HEK293 (cell line): Measurements from ENCODE around the gene LDLRAD4.

Experiments used
- CTCF ChIA-PET: fragments of 350-600 bp; formaldehyde crosslinking; extraction: SDS; loops from one replicate; lab custom pipeline; 2021; ENCODE audit warnings: antibody characterized with exemption; lab: Yijun Ruan, JAX
- POLR2A ChIA-PET: fragments of 300-600 bp; formaldehyde crosslinking; extraction: SDS; loops from one replicate; lab custom pipeline; 2020; ENCODE audit warnings: antibody characterized with exemption, inconsistent platforms; lab: Yijun Ruan, JAX
- H3K27ac ChIP-seq: fragments of 200-500 bp; sonication (Bioruptor generic); 2 replicates; pipeline ENCODE4 v1.5.1; 2014; ENCODE audit warnings: low read depth, low read length, control low read depth, inconsistent platforms; ENCODE audit errors: extremely low read depth
- H3K36me3 ChIP-seq, 2 experiments: fragments of 200-500 bp in 1 of 2; sonication (Bioruptor generic) in 1 of 2; 1 replicate in 1 of 2; 2 replicates in 1 of 2; pipeline ENCODE4 v1.5.1; 2014 to 2017; ENCODE audit warnings: inconsistent platforms in 2 of 2, low read length in 2 of 2; ENCODE audit not compliant: control insufficient read depth in 2 of 2, insufficient read depth in 1 of 2
- H3K4me1 ChIP-seq: fragments of 200-500 bp; sonication (Bioruptor generic); 2 replicates; pipeline ENCODE4 v1.5.1; 2014; ENCODE audit warnings: mild to moderate bottlenecking, low read length, inconsistent platforms; ENCODE audit not compliant: control insufficient read depth, insufficient read depth
- H3K4me3 ChIP-seq: 2 replicates; pipeline ENCODE4 v1.5.1; 2011; ENCODE audit warnings: low read depth, mild to moderate bottlenecking, control low read depth, low read length, moderate library complexity
- H3K9me3 ChIP-seq: fragments of 200-500 bp; sonication (Bioruptor generic); 2 replicates; pipeline ENCODE4 v1.5.1; 2014; ENCODE audit warnings: low read depth, low read length, inconsistent platforms; ENCODE audit not compliant: control insufficient read depth, insufficient read depth
- CTCF ChIP-seq: fragments of 450-650 bp; formaldehyde crosslinking; IDR thresholded peaks from 2 replicates; pipeline ENCODE4 v1.5.1; 2016; ENCODE audit warnings: missing biosample characterization, missing genetic modification characterization
- EGR2 ChIP-seq: fragments of 450-650 bp; formaldehyde crosslinking; IDR thresholded peaks from 2 replicates; pipeline ENCODE4 v1.5.1; 2016; ENCODE audit warnings: low read depth, missing biosample characterization, missing genetic modification characterization
- KLF1 ChIP-seq: fragments of 450-650 bp; formaldehyde crosslinking; IDR thresholded peaks from 2 replicates; pipeline ENCODE4 v1.5.1; 2016; ENCODE audit warnings: missing biosample characterization, missing genetic modification characterization
- KLF16 ChIP-seq: fragments of 450-650 bp; formaldehyde crosslinking; IDR thresholded peaks from 2 replicates; pipeline ENCODE4 v1.5.1; 2017; ENCODE audit warnings: missing biosample characterization, missing genetic modification characterization
- KLF17 ChIP-seq: fragments of 450-650 bp; formaldehyde crosslinking; IDR thresholded peaks from 2 replicates; pipeline ENCODE4 v1.5.1; 2016; ENCODE audit warnings: missing biosample characterization, missing genetic modification characterization
- KLF9 ChIP-seq: fragments of 450-650 bp; formaldehyde crosslinking; IDR thresholded peaks from 2 replicates; pipeline ENCODE4 v1.5.1; 2016; ENCODE audit warnings: missing biosample characterization, missing genetic modification characterization, low read depth
- PRDM6 ChIP-seq: fragments of 450-650 bp; formaldehyde crosslinking; IDR thresholded peaks from 2 replicates; pipeline ENCODE4 v1.5.1; 2017; ENCODE audit warnings: missing biosample characterization, missing genetic modification characterization
- ZBTB26 ChIP-seq: fragments of 450-650 bp; formaldehyde crosslinking; optimal IDR thresholded peaks from 2 replicates; pipeline ENCODE3; 2016; ENCODE audit warnings: missing biosample characterization, mild to moderate bottlenecking, missing genetic modification characterization
- ZEB2 ChIP-seq: fragments of 450-650 bp; formaldehyde crosslinking; IDR thresholded peaks from 2 replicates; pipeline ENCODE4 v1.5.1; 2016; ENCODE audit warnings: missing biosample characterization, missing genetic modification characterization
- ZFP41 ChIP-seq: fragments of 450-650 bp; formaldehyde crosslinking; IDR thresholded peaks from 2 replicates; pipeline ENCODE4 v1.5.1; 2016; ENCODE audit warnings: missing biosample characterization, missing genetic modification characterization, borderline replicate concordance
- ZNF138 ChIP-seq: fragments of 450-650 bp; formaldehyde crosslinking; IDR thresholded peaks from 2 replicates; pipeline ENCODE4 v1.5.1; 2016; ENCODE audit warnings: missing biosample characterization, missing genetic modification characterization, borderline replicate concordance
- ZNF223 ChIP-seq: fragments of 450-650 bp; formaldehyde crosslinking; IDR thresholded peaks from 2 replicates; pipeline ENCODE4 v1.5.1; 2016; ENCODE audit warnings: missing biosample characterization, missing genetic modification characterization
- ZNF354C ChIP-seq: fragments of 450-650 bp; formaldehyde crosslinking; IDR thresholded peaks from 2 replicates; pipeline ENCODE4 v1.5.1; 2016; ENCODE audit warnings: missing biosample characterization, missing genetic modification characterization, low read depth, borderline replicate concordance
- ZNF391 ChIP-seq: fragments of 450-650 bp; formaldehyde crosslinking; IDR thresholded peaks from 2 replicates; pipeline ENCODE4 v1.5.1; 2016; ENCODE audit warnings: low read depth, missing biosample characterization, missing genetic modification characterization, borderline replicate concordance
- ZNF404 ChIP-seq: fragments of 450-650 bp; formaldehyde crosslinking; IDR thresholded peaks from 2 replicates; pipeline ENCODE4 v1.5.1; 2017; ENCODE audit warnings: missing biosample characterization, missing genetic modification characterization
- ZNF600 ChIP-seq: fragments of 450-650 bp; formaldehyde crosslinking; IDR thresholded peaks from 2 replicates; pipeline ENCODE4 v1.5.1; 2016; ENCODE audit warnings: missing biosample characterization, missing genetic modification characterization
- ZNF654 ChIP-seq: fragments of 450-650 bp; formaldehyde crosslinking; IDR thresholded peaks from 2 replicates; pipeline ENCODE4 v1.5.1; 2016; ENCODE audit warnings: low read depth, missing biosample characterization, missing genetic modification characterization
- ZNF701 ChIP-seq: fragments of 450-650 bp; formaldehyde crosslinking; IDR thresholded peaks from 2 replicates; pipeline ENCODE4 v1.5.1; 2016; ENCODE audit warnings: missing biosample characterization, missing genetic modification characterization
- ZSCAN18 ChIP-seq: fragments of 450-650 bp; formaldehyde crosslinking; IDR thresholded peaks from 2 replicates; pipeline ENCODE4 v1.5.1; 2016; ENCODE audit warnings: missing biosample characterization, missing genetic modification characterization

Gene LDLRAD4

GRCh38 chr18:13530033-13530878, 311.7 kb downstream of the LDLRAD4 start (continued):
- no peak for TF ChIP-seq ZBTB26
- TF ChIP-seq ZNF600 (tag by site-specific recombination), result no peak

GRCh38 chr18:13530879-13531387, 312.4 kb downstream of the LDLRAD4 start:
- Histone ChIP-seq H3K36me3 (no peaks in the 10 kb centered on the region), H3K9me3 (no peaks in the 10 kb centered on the region), H3K27ac (no peak overlapping the region), H3K4me3 (no peak overlapping the region), H3K4me1 (0 out of 2 replicates have a peak, but pooled peaks cover 2% of the 10 kb centered on the region)
- ChIA-PET CTCF (interaction anchor here (0.5 to 3.0 kb wide), 5 partner anchors 8 to 315 kb away, joined by 3 to 15 read pairs (median 7); no protein-coding TSS in a partner anchor), POLR2A (no interaction called here)
- TF ChIP-seq ZSCAN18 (tag by site-specific recombination) (no peak), KLF16 (tag by site-specific recombination) (no peak), ZNF654 (tag by site-specific recombination) (peak; percentile 34; the same call in 1 of the 2 replicates), KLF17 (tag by site-specific recombination) (no peak), KLF9 (no peak), ZEB2 (no peak), KLF1 (tag by site-specific recombination) (no peak), ZNF138 (tag by site-specific recombination) (no peak), CTCF (tag by site-specific recombination) (peak; percentile 50; the same call in 1 of the 2 replicates)

GRCh38 chr18:13531681-13532325, 313.2 kb downstream of the LDLRAD4 start:
- Histone ChIP-seq H3K4me1 (peaks cover 6% of the 10 kb centered on the region), H3K4me3 (no peak overlapping the region), H3K9me3 (no peaks in the 10 kb centered on the region), H3K27ac (no peak overlapping the region), H3K36me3 (no peaks in the 10 kb centered on the region)
- CTCF ChIA-PET, result interaction anchor here (0.5 to 3.0 kb wide), 3 partner anchors 9 to 315 kb away, joined by 3 to 15 read pairs (median 7); no protein-coding TSS in a partner anchor
- POLR2A ChIA-PET, result no interaction called here
- TF ChIP-seq ZNF701 (tag by site-specific recombination), result no peak
- TF ChIP-seq ZNF138 (tag by site-specific recombination), result no peak
- TF ChIP-seq ZNF391 (tag by site-specific recombination), result no peak
- TF ChIP-seq ZNF223 (tag by site-specific recombination), result no peak
- TF ChIP-seq ZFP41 (tag by site-specific recombination), result no peak
- no peak for TF ChIP-seq PRDM6 (tag by site-specific recombination)
- TF ChIP-seq EGR2, result no peak
- no peak for TF ChIP-seq ZNF404
- TF ChIP-seq ZNF354C (tag by site-specific recombination), result no peak
